ENCODE data around the gene NAT14.
"Not testable (repeated sequence)": the region's sequence is repeated elsewhere in the genome, so short reads cannot be mapped to it uniquely, and the experiment has no call there.

The NAT14 gene

DNA sequence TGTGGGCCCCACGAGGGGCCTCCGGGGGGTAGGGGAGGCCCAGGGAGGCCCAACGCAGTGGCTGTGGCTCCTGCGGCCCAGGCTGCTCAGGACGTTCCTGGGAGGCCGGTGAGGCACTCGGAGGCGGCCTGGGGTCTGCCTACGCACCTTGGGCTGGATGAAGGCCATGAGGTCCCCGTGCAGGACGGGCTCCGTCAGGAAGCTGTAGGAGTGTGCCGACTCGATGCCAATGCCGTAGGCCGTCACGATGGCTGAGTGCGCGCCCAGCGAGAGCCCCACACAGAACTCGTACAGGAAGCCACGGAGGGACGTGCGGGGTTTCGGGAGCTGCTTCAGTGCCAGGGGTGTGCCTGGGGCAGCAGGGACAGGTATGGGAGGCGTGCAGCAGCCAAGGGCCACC lies 46.0 kb downstream of the NAT14 start:
- H3K27me3 ChIP-seq (ENCODE audit: control insufficient read depth, insufficient read depth, low read length): no peaks in the 10 kb centered on the region
- H3K36me3 ChIP-seq (ENCODE audit: control insufficient read depth, insufficient read depth, low read length): no peaks in the 10 kb centered on the region

GRCh38 chr19:55534280-55534679 lies 49.3 kb downstream of the NAT14 start:
- H3K36me3 ChIP-seq (ENCODE audit: control insufficient read depth, insufficient read depth, low read length): not testable (repeated sequence)

More for the DNA sequence above, 46.0 kb downstream of the NAT14 start:
- peaks cover 12% of the 10 kb centered on the region for H3K4me1 ChIP-seq (ENCODE audit: control insufficient read depth, insufficient read depth, low read length)
- no peak overlapping the region for H3K9ac ChIP-seq (ENCODE audit: low read length)
- no peak overlapping the region for H3K4me3 ChIP-seq (ENCODE audit: low read length)
- no peaks in the 10 kb centered on the region for H3K9me3 ChIP-seq (ENCODE audit: control insufficient read depth, low read length)

GRCh38 chr19:55535173-55535964 lies 50.4 kb downstream of the NAT14 start:
- Histone ChIP-seq H3K4me3 (ENCODE audit: low read length) (no peak overlapping the region), H3K27me3 (ENCODE audit: control insufficient read depth, insufficient read depth, low read length) (no peaks in the 10 kb centered on the region), H3K9ac (ENCODE audit: low read length) (no peak overlapping the region), H3K36me3 (ENCODE audit: control insufficient read depth, insufficient read depth, low read length) (no peaks in the 10 kb centered on the region), H3K4me1 (ENCODE audit: control insufficient read depth, insufficient read depth, low read length) (peaks cover 4% of the 10 kb centered on the region), H3K9me3 (ENCODE audit: control insufficient read depth, low read length) (no peaks in the 10 kb centered on the region)

More at GRCh38 chr19:55534280-55534679, 49.3 kb downstream of the NAT14 start:
- not testable (repeated sequence) for H3K4me3 ChIP-seq (ENCODE audit: low read length); H3K9me3 ChIP-seq (ENCODE audit: control insufficient read depth, low read length); H3K4me1 ChIP-seq (ENCODE audit: control insufficient read depth, insufficient read depth, low read length); H3K9ac ChIP-seq (ENCODE audit: low read length); H3K27me3 ChIP-seq (ENCODE audit: control insufficient read depth, insufficient read depth, low read length)

DNA sequence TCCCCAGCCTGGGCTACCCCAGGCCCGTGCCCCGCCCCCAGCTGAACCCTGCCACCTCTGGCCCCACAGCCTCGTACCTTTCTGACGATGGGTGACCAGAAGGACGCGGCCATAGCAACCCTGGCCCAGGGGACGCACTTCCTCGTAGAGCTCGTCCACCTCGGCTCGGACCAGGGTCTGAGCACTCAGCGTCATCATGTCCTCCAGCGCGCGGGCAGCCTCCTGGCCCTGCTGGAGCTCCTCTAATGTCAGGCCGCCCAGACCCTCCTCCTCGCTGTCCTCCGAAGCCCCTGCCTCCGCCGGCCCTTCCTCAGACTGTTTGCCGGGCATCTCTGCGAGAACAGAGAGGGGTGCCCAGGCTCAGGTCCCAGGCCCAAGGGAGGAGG lies 51.0 kb downstream of the NAT14 start:
- H3K4me3 ChIP-seq (ENCODE audit: low read length): no peak overlapping the region
- no peaks in the 10 kb centered on the region for H3K27me3 ChIP-seq (ENCODE audit: control insufficient read depth, insufficient read depth, low read length)
- no peaks in the 10 kb centered on the region for H3K36me3 ChIP-seq (ENCODE audit: control insufficient read depth, insufficient read depth, low read length)
- H3K4me1 ChIP-seq (ENCODE audit: control insufficient read depth, insufficient read depth, low read length): peaks cover 4% of the 10 kb centered on the region
- no peak overlapping the region for H3K9ac ChIP-seq (ENCODE audit: low read length)
- H3K9me3 ChIP-seq (ENCODE audit: control insufficient read depth, low read length): no peaks in the 10 kb centered on the region

- no peaks in the 10 kb centered on the region for H3K36me3 ChIP-seq (ENCODE audit: control insufficient read depth, insufficient read depth, low read length)
- H3K4me1 ChIP-seq (ENCODE audit: control insufficient read depth, insufficient read depth, low read length): peaks cover 4% of the 10 kb centered on the region
- H3K27me3 ChIP-seq (ENCODE audit: control insufficient read depth, insufficient read depth, low read length): no peaks in the 10 kb centered on the region
- H3K4me3 ChIP-seq (ENCODE audit: low read length): no peak overlapping the region
- H3K9ac ChIP-seq (ENCODE audit: low read length): no peak overlapping the region
- no peaks in the 10 kb centered on the region for H3K9me3 ChIP-seq (ENCODE audit: control insufficient read depth, low read length)
These were observed 51.4 kb downstream of the NAT14 start for GRCh38 chr19:55536366-55536765.

All from mucosa of stomach (tissue), 1 donor.